HG02840 (cell line): ENCODE measurements around the gene PHLPP1.
"Not testable (repeated sequence)": the region's sequence is repeated elsewhere in the genome, so short reads cannot be mapped to it uniquely, and the experiment has no call there.

Experiments used
- ATAC-seq: cut with Tn5 transposase; IDR thresholded peaks from one replicate; pipeline ENCODE4 v1.9.1; 2021; ENCODE audit warnings: mild to moderate bottlenecking, moderate library complexity, moderate number of reproducible peaks; ENCODE audit not compliant: unreplicated experiment, low FRiP score

The PHLPP1 gene

DNA sequence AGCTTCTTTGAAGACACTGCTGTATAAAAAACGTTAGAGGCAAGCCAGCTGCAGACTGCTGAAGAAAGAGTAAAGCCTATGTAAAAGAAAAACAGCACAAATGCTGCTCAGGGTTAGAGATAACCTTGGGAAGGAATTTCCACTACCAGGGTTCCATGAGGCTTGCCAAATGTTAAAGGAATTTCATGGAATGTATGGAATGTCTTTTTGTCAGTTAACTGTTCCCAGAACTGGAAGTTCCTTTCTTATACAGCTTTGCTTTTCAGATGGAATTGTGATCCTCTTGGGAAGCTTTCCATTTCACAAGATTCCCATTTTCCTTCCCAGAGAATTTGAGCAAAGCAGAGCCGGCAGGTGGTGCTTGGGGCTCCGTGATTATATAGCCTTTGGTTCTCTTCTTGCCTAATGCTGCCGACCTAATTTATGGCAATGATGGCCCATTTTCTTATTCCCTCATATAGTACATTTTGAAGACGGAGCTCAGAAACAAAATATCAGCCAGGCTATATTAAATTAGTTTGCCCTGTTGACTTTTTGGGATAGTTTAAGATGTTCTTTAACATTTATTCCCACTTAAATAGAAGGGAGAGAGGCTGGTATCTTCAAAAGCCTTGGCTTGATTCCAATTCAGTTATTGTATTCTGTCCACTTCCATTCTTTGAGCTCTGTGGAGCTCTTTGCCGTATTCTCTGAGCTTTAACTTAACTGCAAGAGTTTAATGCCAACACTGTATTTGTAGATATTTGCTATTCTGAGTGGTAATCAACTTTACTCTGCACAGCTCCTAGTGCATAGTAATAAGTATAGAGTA is 162.3 kb downstream of the PHLPP1 start:
- no peak for ATAC-seq

DNA sequence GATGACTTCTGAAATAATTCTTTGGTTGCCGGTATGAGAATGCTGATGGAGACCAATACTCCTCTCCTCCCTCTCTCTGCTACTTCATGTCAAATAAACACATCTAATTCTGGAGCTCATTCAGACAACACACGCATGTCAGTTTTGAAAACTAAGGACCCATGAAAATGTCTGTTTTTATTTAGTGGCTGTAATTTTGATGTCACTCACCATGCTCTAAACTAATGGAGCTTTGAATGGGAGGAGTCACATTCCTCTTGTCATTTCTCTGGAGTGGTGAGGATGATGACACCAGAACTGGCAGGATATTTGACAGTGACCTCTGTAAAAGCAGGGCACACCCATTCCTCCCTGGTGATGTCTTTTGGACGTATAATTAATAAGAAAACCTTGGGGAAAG is 163.0 kb downstream of the PHLPP1 start:
- ATAC-seq, result no peak

GRCh38 chr18:62880034-62880433 is 164.7 kb downstream of the PHLPP1 start:
- no peak for ATAC-seq

DNA sequence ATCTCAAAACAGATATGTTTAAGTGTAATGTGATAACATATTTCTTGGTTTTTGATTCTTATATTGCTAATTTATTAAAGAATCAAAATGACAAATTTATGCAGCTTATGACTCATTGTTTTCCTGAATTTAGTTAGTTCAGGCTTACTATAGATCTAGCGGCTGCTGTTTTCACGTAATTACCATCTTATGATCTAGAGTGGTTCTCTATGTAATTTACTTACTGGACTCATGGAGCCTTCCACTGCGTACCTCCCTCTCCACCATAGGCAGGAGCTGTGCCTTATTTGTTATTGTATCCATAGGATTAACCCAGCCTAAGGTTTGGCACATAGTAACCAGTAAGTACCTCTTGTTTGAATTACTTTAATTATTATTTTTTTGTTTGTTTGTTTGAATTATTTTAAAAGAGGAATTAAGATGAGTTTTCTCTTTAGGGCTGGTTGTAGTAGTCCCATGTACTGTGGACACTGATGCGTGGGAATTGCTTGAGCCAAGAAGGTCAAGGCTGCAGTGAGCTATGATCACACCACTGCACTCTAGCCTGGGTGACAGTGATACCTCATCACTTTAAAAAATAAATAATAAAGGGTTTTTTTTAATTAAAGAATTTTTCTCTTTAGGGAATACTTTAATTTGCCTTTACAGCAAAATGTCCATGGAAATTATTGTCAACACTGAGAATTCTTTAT is 165.5 kb downstream of the PHLPP1 start:
- no peak for ATAC-seq

- ATAC-seq, result no peak
Observed at GRCh38 chr18:62881509-62882016, 166.2 kb downstream of the PHLPP1 start.

- no peak for ATAC-seq
Observed at GRCh38 chr18:62883937-62884735, 168.8 kb downstream of the PHLPP1 start.

GRCh38 chr18:62885804-62886203 is 170.5 kb downstream of the PHLPP1 start:
- ATAC-seq, result no peak

DNA sequence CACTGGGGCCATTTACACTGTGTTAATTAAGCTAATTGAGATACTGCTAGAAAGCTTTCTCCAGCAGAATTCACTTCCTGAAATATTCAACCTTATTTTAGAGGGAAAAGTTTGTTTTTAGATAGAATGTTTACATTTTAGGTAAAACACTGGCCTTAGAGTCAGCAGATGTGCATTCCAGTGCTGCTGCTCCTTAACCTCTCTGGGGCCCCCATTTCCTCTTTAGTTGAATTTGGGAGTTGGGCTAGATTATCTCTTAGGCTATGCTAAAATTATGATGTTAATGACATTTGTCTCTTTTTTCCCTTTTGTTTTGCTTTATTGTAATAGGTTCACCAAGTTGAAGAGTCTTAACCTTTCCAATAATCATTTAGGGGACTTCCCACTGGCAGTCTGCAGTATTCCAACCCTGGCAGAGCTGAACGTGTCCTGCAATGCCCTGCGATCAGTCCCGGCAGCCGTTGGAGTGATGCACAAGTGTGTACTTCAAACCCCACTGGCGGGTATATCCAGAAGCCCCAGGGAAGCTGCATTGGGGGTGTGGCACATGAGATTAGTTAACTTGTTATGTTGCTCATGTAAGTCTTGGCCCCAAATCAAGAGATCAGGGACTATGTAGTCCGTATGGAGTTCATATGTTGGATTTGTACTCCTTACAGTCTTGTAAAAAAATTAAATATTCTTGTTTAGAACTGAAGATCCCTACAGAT is 179.5 kb downstream of the PHLPP1 start:
- no peak for ATAC-seq

- ATAC-seq, result no peak
Observed at GRCh38 chr18:62897153-62897552, 181.8 kb downstream of the PHLPP1 start.

DNA sequence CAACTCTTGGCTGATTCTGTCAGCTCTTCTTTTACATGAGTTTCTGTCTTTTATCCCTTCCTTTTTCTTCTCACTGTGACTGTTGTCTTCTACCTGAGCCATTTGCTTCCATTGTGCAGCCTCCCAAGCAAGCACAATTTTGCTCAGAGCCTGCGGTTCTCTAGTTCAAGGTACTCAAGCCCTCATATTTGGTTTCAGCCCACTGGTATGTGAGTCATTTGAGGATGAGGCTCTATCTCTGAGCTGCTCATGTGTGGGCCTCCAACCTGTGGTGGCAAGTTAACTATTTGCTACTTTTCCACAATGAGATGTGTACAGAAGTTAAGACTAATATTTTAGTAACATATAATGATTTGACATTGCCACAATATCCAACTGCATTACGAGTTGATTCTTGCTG is 183.0 kb downstream of the PHLPP1 start:
- ATAC-seq, result peak; percentile 93

- ATAC-seq, result no peak
Observed at GRCh38 chr18:62899534-62899933, 184.2 kb downstream of the PHLPP1 start.

DNA sequence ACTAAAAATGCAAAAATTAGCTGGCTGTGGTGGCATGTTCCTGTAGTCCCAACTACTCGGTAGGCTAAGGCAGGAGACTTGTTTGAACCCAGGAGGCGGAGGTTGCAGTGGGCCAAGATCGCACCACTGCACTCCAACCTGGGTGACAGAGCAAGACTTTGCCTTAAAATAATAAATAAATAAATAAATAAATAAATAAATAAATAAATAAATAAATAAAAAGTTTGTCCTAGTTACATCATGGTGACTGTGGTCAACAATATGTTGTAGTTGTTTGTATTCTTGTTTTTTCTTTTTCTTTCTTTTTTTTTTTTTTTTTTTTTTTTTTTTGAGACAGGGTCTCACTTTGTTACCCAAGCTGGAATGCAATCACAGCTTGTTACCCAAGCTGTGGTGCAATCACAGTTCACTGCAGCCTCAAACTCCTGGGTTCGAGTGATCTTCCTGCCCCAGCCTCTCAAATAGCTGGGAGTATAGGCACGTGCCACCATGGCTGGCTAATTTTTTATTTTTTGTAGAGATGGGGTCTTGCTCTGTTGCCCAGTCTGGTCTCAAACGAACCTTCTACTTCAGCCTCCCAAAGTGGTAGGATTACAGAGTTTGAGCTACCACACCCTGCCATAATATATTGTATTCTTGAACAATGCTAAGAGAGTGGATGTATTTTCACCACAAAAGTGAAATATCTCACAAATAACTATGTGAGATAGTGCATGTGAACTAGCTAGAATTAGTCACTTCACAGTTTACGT is 185.0 kb downstream of the PHLPP1 start:
- ATAC-seq, result no peak

DNA sequence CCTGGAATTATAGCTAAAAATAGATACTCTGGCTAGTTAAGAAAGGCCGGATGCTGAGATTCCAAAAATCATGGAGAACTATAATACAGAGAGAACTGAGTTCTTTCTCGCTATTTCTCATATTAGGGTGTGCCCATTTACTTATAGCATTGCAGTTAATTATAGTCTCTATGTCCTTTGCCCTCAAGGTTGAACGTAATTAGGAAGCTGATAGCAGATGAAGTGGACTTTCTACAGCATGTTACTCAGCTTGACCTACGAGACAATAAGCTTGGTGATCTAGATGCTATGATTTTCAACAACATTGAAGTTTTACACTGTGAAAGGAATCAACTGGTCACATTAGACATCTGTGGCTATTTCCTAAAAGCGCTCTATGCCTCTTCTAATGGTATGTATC is 187.4 kb downstream of the PHLPP1 start:
- no peak for ATAC-seq

- no peak for ATAC-seq
Observed at GRCh38 chr18:62904396-62905285, 189.3 kb downstream of the PHLPP1 start.

DNA sequence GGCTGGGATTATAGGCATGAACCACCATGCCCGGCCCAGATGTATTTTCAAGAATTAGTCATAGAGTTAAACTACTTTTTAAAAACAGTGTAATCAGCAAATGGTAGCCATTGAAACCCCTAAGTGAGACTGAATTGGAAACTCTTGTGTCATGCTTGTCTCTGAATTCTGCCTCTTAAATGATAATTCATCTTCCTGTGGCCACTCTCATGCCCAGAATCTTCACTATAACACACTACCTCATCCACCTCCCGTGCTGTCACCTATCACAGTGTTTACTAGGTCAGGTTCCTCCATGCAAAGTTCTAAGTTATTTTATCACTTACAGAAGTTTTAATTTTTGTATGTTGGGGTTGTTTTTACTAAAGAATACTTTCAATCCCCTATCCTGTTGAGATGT is 197.5 kb downstream of the PHLPP1 start:
- ATAC-seq, result no peak

- ATAC-seq, result not testable (repeated sequence)
Observed at GRCh38 chr18:62913824-62914223, 198.5 kb downstream of the PHLPP1 start.

DNA sequence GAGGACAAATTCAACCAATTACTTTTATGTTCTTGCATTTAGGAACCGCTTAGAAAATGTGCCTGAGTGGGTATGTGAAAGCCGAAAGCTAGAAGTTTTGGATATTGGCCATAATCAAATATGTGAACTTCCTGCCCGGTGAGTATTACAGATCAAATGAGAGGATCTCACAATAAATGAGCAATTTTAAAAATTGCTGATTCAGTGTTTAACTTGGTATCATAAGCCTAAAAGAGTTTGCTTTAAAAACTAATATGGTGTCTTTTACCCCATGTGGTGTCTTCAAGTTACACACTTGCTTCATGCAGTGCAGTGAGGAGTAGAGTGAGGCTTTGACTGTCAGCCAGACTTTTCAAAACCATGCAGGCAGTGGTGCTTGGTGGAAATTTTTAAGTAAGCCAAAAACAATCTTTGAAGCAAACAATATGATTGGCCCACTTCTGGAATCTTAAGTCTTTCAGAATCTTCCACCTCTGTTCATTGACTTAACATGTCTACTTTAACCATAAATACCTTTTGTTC is 199.6 kb downstream of the PHLPP1 start:
- ATAC-seq, result no peak

DNA sequence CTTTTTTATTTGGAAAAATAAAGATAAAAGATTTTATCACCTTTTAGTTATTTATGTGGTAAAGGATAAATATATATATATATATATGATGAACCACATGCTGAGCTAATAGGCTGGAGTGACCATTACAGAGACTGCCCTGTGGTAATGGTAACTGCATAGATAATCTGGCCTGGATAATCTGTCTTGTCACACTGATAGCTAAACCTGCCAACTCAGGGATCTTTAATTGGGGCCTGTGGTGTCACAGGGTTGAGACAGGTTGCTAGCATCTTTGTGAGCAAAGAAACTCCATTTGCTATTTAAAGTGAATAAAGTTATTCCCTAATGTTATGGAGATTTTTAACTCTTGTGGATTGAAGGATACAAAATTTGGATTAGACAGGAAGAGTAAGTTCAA is 203.0 kb downstream of the PHLPP1 start:
- ATAC-seq, result no peak
